Liver (tissue), 9 donors: ENCODE measurements around the gene RGS12. TPM values are rescaled to one million over a fixed set of nuclear protein-coding genes. Genes with fewer than 3 reads are reported as not detected.

ENCODE experiments used
- DNase-seq: peaks from one replicate; pipeline ENCODE4 v3.0.0-alpha.2; 2017; ENCODE audit warnings: low spot score
- H3K27ac ChIP-seq, 2 donors: one replicate each; pipeline ENCODE4 v1.7.0; 2013; ENCODE audit warnings: inconsistent platforms in 2 of 2, low read length in 2 of 2, control low read depth in 1 of 2, low read depth in 1 of 2, mild to moderate bottlenecking in 1 of 2
- H3K27me3 ChIP-seq, 4 donors: one replicate each; pipeline versions ENCODE4 v1.6.1 to v1.7.0; 2013; ENCODE audit warnings: low read length in 3 of 4, inconsistent platforms in 1 of 4, mild to moderate bottlenecking in 1 of 4, moderate library complexity in 1 of 4; ENCODE audit not compliant: control insufficient read depth in 4 of 4, insufficient read depth in 4 of 4
- H3K36me3 ChIP-seq, 4 donors: one replicate each; pipeline versions ENCODE4 v1.6.1 to v1.7.0; 2013; ENCODE audit warnings: low read length in 3 of 4, mild to moderate bottlenecking in 3 of 4, low read depth in 1 of 4, moderate library complexity in 1 of 4; ENCODE audit not compliant: control insufficient read depth in 4 of 4, insufficient read depth in 3 of 4
- H3K4me1 ChIP-seq, 4 donors: one replicate each; pipeline versions ENCODE4 v1.6.1 to v1.7.0; 2013; ENCODE audit warnings: low read length in 3 of 4, mild to moderate bottlenecking in 3 of 4, moderate library complexity in 1 of 4; ENCODE audit not compliant: control insufficient read depth in 4 of 4, insufficient read depth in 4 of 4
- H3K4me3 ChIP-seq, 3 donors: one replicate each; pipeline versions ENCODE4 v1.6.1 to v1.7.0; 2013; ENCODE audit warnings: low read length in 3 of 3, control low read depth in 1 of 3, low read depth in 1 of 3, mild to moderate bottlenecking in 1 of 3
- H3K9ac ChIP-seq, 2 donors: one replicate each; pipeline ENCODE4 v1.7.0; 2013; ENCODE audit warnings: low read length in 2 of 2, mild to moderate bottlenecking in 2 of 2, moderate library complexity in 2 of 2, control low read depth in 1 of 2, low read depth in 1 of 2
- H3K9me3 ChIP-seq, 4 donors: one replicate each; pipeline versions ENCODE4 v1.6.1 to v1.7.0; 2013; ENCODE audit warnings: low read length in 3 of 4; ENCODE audit not compliant: control insufficient read depth in 4 of 4
- FOXA2 ChIP-seq: IDR thresholded peaks from 2 replicates; pipeline ENCODE4 v1.6.1; 2016; ENCODE audit warnings: antibody characterized with exemption
- HNF4A ChIP-seq, 2 donors: conservative IDR thresholded peaks; 2 replicates each; pipeline ENCODE4 v1.6.1; 2016; ENCODE audit warnings: antibody characterized with exemption in 2 of 2, mild to moderate bottlenecking in 2 of 2
- HNF4G ChIP-seq: IDR thresholded peaks from 2 replicates; pipeline ENCODE4 v1.6.1; 2016; ENCODE audit warnings: antibody characterized with exemption
- MAX ChIP-seq: IDR thresholded peaks from 2 replicates; pipeline ENCODE4 v1.6.1; 2016; ENCODE audit warnings: antibody characterized with exemption
- NR2F2 ChIP-seq: IDR thresholded peaks from 2 replicates; pipeline ENCODE4 v1.6.1; 2016; ENCODE audit warnings: antibody characterized with exemption
- REST ChIP-seq: IDR thresholded peaks from 2 replicates; pipeline ENCODE4 v1.6.1; 2016; ENCODE audit warnings: antibody characterized with exemption, mild to moderate bottlenecking
- RXRA ChIP-seq, 2 donors: IDR thresholded peaks; 2 replicates each; pipeline ENCODE4 v1.6.1; 2017 to 2018; ENCODE audit warnings: antibody characterized with exemption in 2 of 2, mild to moderate bottlenecking in 1 of 2
- SP1 ChIP-seq: IDR thresholded peaks from 2 replicates; pipeline ENCODE4 v1.6.1; 2018; ENCODE audit warnings: antibody characterized with exemption, mild to moderate bottlenecking
- ZBTB33 ChIP-seq: IDR thresholded peaks from 2 replicates; pipeline ENCODE4 v1.6.1; 2016; ENCODE audit warnings: antibody characterized with exemption
- WGBS: extraction: QIAGEN DNeasy Blood & Tissue Kit; methylation state at CpG from one replicate; pipeline ENCODE4 v1.1.7; 2013; 5-methylcytosine and 5-hydroxymethylcytosine counted together
- polyA plus RNA-seq, 2 donors: library from polyadenylated mRNA; stranded (reverse) in 1 of 2; unstranded in 1 of 2; fragments of 200-250 nt in 1 of 2; fragments of >200 nt in 1 of 2; fragmentation: Nextera tagmentation in 1 of 2; extraction: Ambion mirVana in 1 of 2; gene quantifications; one replicate each; pipeline versions ENCODE4 v1.2.1 to v1.2.3, GENCODE V29; 2013 to 2015
- total RNA-seq, 2 donors: library from RNA; depleted of rRNA; stranded (reverse); fragments of >200 nt; gene quantifications; one replicate each; pipeline ENCODE4 v1.2.3, GENCODE V29; 2014
- donor health status: healthy.
- donor health status: healthy.
- donor health status: healthy.
- donor health status: healthy.
- donor health status: healthy.

RGS12 gene
- total and polyA plus RNA-seq, 4 donors = 6.4 to 23.2 (median 11.5) TPM

- no peak overlapping the region for H3K27ac ChIP-seq
- DNase-seq = no peak
- peaks cover 0 to 5% (median 2%) of the 10 kb centered on the region in 4 donors for H3K4me1 ChIP-seq
Observed at GRCh38 chr4:3301450-3302172, 8.8 kb downstream of the RGS12 start.

GRCh38 chr4:3302173-3302785, 9.5 kb downstream of the RGS12 start:
- peaks cover 0 to 5% (median 2%) of the 10 kb centered on the region in 4 donors for H3K4me1 ChIP-seq
- 67% methylated on average over 17 of the region's 17 CpGs for WGBS
- DNase-seq = no peak
- H3K9ac ChIP-seq = no peak overlapping the region
- H3K4me3 ChIP-seq = no peak overlapping the region
- no peaks in the 10 kb centered on the region for H3K27me3 ChIP-seq
- no peaks in the 10 kb centered on the region for H3K36me3 ChIP-seq
- no peak overlapping the region for H3K27ac ChIP-seq
- TF ChIP-seq HNF4A (conservative IDR thresholded peaks at IDR 0.05) (peak in 1 of 2 donors; percentile 26), RXRA (IDR thresholded peaks at IDR 0.05) (peak in 1 of 2 donors; percentile 61), SP1 (peak; percentile 25), NR2F2 (peak; percentile 48), REST (no peak), HNF4G (no peak), MAX (no peak), FOXA2 (no peak)
- no peaks in the 10 kb centered on the region for H3K9me3 ChIP-seq

More at GRCh38 chr4:3301450-3302172, 8.8 kb downstream of the RGS12 start:
- Histone ChIP-seq H3K27me3 (no peaks in the 10 kb centered on the region), H3K4me3 (no peak overlapping the region), H3K36me3 (no peaks in the 10 kb centered on the region), H3K9me3 (no peaks in the 10 kb centered on the region), H3K9ac (no peak overlapping the region)
- TF ChIP-seq RXRA (IDR thresholded peaks at IDR 0.05) = no peak
- TF ChIP-seq ZBTB33 = no peak
- WGBS = 91% methylated on average over 15 of the region's 15 CpGs
